Activated T-cell treated with anti-CD3 and anti-CD28 coated beads for 24 hours (primary cell): ENCODE data around the gene EYS.
"Not testable (repeated sequence)": the region's sequence is repeated elsewhere in the genome, so short reads cannot be mapped to it uniquely, and the experiment has no call there.

ENCODE experiments used
- DNase-seq: peaks from one replicate; pipeline ENCODE4 v3.0.0-alpha.2; 2020; ENCODE audit warnings: low read depth

EYS gene

GRCh38 chr6:64589961-64590360 is 1117.1 kb downstream of the EYS start:
- no peak for DNase-seq

- DNase-seq = no peak
These were observed 1126.7 kb downstream of the EYS start for GRCh38 chr6:64580346-64580745.

- no peak for DNase-seq
These were observed 1153.7 kb downstream of the EYS start for GRCh38 chr6:64553249-64553786.

- DNase-seq = no peak
These were observed 1159.3 kb downstream of the EYS start for GRCh38 chr6:64547594-64548268.

GRCh38 chr6:64539917-64540316 is 1167.1 kb downstream of the EYS start:
- DNase-seq = no peak

GRCh38 chr6:64538722-64539121 is 1168.3 kb downstream of the EYS start:
- DNase-seq = no peak

- DNase-seq = no peak
These were observed 1179.1 kb downstream of the EYS start for GRCh38 chr6:64527899-64528298.

GRCh38 chr6:64522859-64523258 is 1184.2 kb downstream of the EYS start:
- no peak for DNase-seq

- no peak for DNase-seq
These were observed 1187.0 kb downstream of the EYS start for GRCh38 chr6:64520050-64520449.

- DNase-seq = no peak
These were observed 1190.6 kb downstream of the EYS start for GRCh38 chr6:64516393-64516792.

GRCh38 chr6:64507661-64508060 is 1199.4 kb downstream of the EYS start:
- no peak for DNase-seq

- DNase-seq = no peak
These were observed 1201.7 kb downstream of the EYS start for GRCh38 chr6:64505312-64505711.

- no peak for DNase-seq
These were observed 1202.5 kb downstream of the EYS start for GRCh38 chr6:64504503-64504902.

GRCh38 chr6:64502801-64503200 is 1204.2 kb downstream of the EYS start:
- DNase-seq = no peak

GRCh38 chr6:64497634-64498033 is 1209.4 kb downstream of the EYS start:
- DNase-seq = no peak

GRCh38 chr6:64489763-64490162 is 1217.3 kb downstream of the EYS start:
- DNase-seq = no peak

GRCh38 chr6:64486578-64487351 is 1220.3 kb downstream of the EYS start:
- no peak for DNase-seq

GRCh38 chr6:64483956-64484499 is 1223.0 kb downstream of the EYS start:
- no peak for DNase-seq

- no peak for DNase-seq
These were observed 1224.4 kb downstream of the EYS start for GRCh38 chr6:64482631-64483030.

- no peak for DNase-seq
These were observed 1227.9 kb downstream of the EYS start for GRCh38 chr6:64479134-64479533.

GRCh38 chr6:64477391-64477790 is 1229.6 kb downstream of the EYS start:
- no peak for DNase-seq

GRCh38 chr6:64476935-64477334 is 1230.1 kb downstream of the EYS start:
- no peak for DNase-seq

GRCh38 chr6:64469405-64469804 is 1237.6 kb downstream of the EYS start:
- not testable (repeated sequence) for DNase-seq
